Measurements from ENCODE around the gene RRP36.

The RRP36 gene

GRCh38 chr6:42984001-42984923 is 37.2 kb upstream of the RRP36 start, which contains the start of gene PPP2R5D (continued):
- 0 out of 2 replicates have a peak, but pooled peaks have one; percentile 15 for TF ChIP-seq YY1 (tag by site-specific recombination; IDR thresholded peaks at IDR 0.05)
- no peak for TF ChIP-seq TCF7L2 (IDR thresholded peaks at IDR 0.05; ENCODE audit: borderline replicate concordance, low read depth, low read length)
- TF ChIP-seq ZNF660 (tag by site-specific recombination; IDR thresholded peaks at IDR 0.05): 0 out of 2 replicates have a peak, but pooled peaks have one; percentile 32
- TF ChIP-seq, protein P1, sequence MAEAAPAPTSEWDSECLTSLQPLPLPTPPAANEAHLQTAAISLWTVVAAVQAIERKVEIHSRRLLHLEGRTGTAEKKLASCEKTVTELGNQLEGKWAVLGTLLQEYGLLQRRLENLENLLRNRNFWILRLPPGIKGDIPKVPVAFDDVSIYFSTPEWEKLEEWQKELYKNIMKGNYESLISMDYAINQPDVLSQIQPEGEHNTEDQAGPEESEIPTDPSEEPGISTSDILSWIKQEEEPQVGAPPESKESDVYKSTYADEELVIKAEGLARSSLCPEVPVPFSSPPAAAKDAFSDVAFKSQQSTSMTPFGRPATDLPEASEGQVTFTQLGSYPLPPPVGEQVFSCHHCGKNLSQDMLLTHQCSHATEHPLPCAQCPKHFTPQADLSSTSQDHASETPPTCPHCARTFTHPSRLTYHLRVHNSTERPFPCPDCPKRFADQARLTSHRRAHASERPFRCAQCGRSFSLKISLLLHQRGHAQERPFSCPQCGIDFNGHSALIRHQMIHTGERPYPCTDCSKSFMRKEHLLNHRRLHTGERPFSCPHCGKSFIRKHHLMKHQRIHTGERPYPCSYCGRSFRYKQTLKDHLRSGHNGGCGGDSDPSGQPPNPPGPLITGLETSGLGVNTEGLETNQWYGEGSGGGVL (tag by site-specific recombination; IDR thresholded peaks at IDR 0.05): peak; percentile 91
- TF ChIP-seq, protein P2, sequence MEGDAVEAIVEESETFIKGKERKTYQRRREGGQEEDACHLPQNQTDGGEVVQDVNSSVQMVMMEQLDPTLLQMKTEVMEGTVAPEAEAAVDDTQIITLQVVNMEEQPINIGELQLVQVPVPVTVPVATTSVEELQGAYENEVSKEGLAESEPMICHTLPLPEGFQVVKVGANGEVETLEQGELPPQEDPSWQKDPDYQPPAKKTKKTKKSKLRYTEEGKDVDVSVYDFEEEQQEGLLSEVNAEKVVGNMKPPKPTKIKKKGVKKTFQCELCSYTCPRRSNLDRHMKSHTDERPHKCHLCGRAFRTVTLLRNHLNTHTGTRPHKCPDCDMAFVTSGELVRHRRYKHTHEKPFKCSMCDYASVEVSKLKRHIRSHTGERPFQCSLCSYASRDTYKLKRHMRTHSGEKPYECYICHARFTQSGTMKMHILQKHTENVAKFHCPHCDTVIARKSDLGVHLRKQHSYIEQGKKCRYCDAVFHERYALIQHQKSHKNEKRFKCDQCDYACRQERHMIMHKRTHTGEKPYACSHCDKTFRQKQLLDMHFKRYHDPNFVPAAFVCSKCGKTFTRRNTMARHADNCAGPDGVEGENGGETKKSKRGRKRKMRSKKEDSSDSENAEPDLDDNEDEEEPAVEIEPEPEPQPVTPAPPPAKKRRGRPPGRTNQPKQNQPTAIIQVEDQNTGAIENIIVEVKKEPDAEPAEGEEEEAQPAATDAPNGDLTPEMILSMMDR (tag by site-specific recombination; IDR thresholded peaks at IDR 0.05): no peak
- TF ChIP-seq, protein P3, sequence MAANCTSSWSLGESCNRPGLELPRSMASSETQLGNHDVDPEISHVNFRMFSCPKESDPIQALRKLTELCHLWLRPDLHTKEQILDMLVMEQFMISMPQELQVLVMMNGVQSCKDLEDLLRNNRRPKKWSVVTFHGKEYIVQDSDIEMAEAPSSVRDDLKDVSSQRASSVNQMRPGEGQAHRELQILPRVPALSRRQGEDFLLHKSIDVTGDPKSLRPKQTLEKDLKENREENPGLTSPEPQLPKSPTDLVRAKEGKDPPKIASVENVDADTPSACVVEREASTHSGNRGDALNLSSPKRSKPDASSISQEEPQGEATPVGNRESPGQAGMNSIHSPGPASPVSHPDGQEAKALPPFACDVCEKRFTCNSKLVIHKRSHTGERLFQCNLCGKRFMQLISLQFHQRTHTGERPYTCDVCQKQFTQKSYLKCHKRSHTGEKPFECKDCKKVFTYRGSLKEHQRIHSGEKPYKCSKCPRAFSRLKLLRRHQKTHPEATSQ (tag by site-specific recombination; IDR thresholded peaks at IDR 0.05): no peak
- TF ChIP-seq SP3 (tag by site-specific recombination; IDR thresholded peaks at IDR 0.05): peak; percentile 74
- TF ChIP-seq ZBTB17 (tag by site-specific recombination; IDR thresholded peaks at IDR 0.05): peak; percentile 45; the same call in 1 of the 2 replicates
- no peak for TF ChIP-seq ZNF350 (tag by site-specific recombination; IDR thresholded peaks at IDR 0.05)
- no peak for TF ChIP-seq ZNF571 (tag by site-specific recombination; IDR thresholded peaks at IDR 0.05)
- TF ChIP-seq ZNF488 (tag by site-specific recombination; IDR thresholded peaks at IDR 0.05): no peak
- TF ChIP-seq, protein P4, sequence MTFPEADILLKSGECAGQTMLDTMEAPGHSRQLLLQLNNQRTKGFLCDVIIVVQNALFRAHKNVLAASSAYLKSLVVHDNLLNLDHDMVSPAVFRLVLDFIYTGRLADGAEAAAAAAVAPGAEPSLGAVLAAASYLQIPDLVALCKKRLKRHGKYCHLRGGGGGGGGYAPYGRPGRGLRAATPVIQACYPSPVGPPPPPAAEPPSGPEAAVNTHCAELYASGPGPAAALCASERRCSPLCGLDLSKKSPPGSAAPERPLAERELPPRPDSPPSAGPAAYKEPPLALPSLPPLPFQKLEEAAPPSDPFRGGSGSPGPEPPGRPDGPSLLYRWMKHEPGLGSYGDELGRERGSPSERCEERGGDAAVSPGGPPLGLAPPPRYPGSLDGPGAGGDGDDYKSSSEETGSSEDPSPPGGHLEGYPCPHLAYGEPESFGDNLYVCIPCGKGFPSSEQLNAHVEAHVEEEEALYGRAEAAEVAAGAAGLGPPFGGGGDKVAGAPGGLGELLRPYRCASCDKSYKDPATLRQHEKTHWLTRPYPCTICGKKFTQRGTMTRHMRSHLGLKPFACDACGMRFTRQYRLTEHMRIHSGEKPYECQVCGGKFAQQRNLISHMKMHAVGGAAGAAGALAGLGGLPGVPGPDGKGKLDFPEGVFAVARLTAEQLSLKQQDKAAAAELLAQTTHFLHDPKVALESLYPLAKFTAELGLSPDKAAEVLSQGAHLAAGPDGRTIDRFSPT (tag by site-specific recombination; IDR thresholded peaks at IDR 0.05): peak; percentile 33; the same call in 1 of the 2 replicates
- TF ChIP-seq ZNF174 (tag by site-specific recombination; IDR thresholded peaks at IDR 0.05): no peak
- no peak for TF ChIP-seq ZNF521 (tag by site-specific recombination; IDR thresholded peaks at IDR 0.05)
- no peak for TF ChIP-seq HOXA7 (CRISPR knock-in tag; IDR thresholded peaks at IDR 0.05; ENCODE audit: borderline replicate concordance)
- no peak for TF ChIP-seq ELK4 (IDR thresholded peaks at IDR 0.05; ENCODE audit: borderline replicate concordance, low read depth, low read length)
- TF ChIP-seq ZNF704 (tag by site-specific recombination; IDR thresholded peaks at IDR 0.05): no peak
- TF ChIP-seq ZNF768 (tag by site-specific recombination; IDR thresholded peaks at IDR 0.05): no peak
- TF ChIP-seq, protein P5, sequence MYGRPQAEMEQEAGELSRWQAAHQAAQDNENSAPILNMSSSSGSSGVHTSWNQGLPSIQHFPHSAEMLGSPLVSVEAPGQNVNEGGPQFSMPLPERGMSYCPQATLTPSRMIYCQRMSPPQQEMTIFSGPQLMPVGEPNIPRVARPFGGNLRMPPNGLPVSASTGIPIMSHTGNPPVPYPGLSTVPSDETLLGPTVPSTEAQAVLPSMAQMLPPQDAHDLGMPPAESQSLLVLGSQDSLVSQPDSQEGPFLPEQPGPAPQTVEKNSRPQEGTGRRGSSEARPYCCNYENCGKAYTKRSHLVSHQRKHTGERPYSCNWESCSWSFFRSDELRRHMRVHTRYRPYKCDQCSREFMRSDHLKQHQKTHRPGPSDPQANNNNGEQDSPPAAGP (tag by site-specific recombination; IDR thresholded peaks at IDR 0.05): peak; percentile 17; the same call in 1 of the 2 replicates
- TF ChIP-seq ZNF580 (tag by site-specific recombination; IDR thresholded peaks at IDR 0.05): no peak
- TF ChIP-seq ZNF670 (tag by site-specific recombination; IDR thresholded peaks at IDR 0.05; ENCODE audit: low read depth): no peak
- no peak for TF ChIP-seq ZNF280D (tag by site-specific recombination; IDR thresholded peaks at IDR 0.05)
